Stimulated activated CD8-positive, alpha-beta memory T cell treated with anti-CD3 and anti-CD28 coated beads, Interleukin-4, amount 100 ng/mL, for 4 hours (primary cell): ENCODE measurements around the gene INTS4.
"Not testable (repeated sequence)": the region's sequence is repeated elsewhere in the genome, so short reads cannot be mapped to it uniquely, and the experiment has no call there.

Experiments used
- DNase-seq, 2 donors: peaks; one replicate each; pipeline ENCODE4 v3.0.0-alpha.2; 2020; ENCODE audit warnings: low read depth in 2 of 2, low spot score in 1 of 2

INTS4 gene

DNA sequence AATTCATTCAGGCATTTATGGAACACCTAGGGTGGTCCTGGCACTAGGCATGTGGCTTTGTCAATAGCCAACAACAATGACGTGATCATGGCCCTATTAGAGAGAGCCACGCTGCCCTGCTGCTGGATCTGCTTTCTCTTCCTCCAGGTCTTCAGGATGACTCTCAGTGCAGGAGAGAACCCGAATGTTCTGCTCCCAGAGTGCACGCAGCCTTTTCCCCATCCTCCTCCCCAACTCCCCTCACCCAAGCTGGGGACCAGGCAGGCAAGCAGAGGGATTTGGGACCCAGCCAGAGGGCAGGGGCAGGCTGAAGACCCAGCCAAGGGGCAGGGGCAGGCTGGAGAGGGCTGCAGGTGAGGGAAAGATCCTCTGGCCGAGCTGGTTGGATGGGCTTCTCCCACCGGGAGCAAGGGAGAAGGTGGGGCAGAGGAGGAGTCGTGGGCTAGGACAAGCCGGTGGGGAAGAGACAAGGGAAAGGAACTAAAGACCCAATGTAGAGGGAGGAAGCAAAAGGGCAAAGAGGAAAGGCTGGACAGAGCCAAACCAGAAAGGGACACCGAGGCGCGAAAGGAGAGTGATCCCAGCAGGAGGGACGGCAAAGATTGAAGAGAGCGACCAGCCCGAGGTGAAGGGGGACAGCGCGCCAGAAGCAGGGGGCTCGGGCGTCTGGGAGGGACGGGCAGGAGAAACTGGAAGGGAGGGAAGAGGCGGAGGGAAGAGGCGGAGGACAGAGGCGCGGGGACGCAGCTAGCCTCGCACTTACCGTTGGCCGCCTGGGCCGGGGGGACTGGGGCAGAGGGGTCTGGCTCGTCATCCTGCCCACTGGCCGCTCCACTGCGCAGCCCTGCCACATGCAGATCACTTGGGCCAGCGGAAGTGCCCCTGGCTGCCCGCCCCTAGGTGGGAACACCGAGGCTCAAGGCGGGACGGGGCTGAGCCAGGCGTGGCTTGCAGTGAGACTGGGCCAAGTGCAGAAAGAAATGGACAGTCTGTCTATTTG, 28.2 kb upstream of the INTS4 start, which contains the start of gene KCTD14:
Gene KCTD14, minus strand, starts transcription at position 880 of the 1,000 bp plus-strand sequence. Its CDS starts 27 bp downstream, at position 853.
- DNase-seq, result no peak

DNA sequence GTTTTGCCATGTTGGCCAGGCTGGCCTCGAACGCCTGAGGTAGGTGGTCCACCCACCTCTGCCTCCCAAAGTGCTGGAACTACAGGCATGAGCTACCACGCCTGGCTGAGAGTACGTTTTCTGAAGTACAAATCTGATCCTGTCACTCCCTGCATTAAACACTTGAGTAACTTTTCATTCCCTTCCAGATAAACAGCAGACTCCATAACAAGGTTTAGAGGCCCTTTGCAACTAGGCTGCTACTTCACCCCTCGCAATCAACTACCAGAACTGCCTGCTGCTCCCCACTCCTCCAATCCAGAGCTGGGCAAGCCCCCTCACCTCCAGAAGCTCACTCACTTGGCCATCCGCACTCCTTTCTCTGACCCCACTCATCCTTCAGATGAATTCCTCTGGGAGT, 27.1 kb upstream of the INTS4 start:
- no peak for DNase-seq

DNA sequence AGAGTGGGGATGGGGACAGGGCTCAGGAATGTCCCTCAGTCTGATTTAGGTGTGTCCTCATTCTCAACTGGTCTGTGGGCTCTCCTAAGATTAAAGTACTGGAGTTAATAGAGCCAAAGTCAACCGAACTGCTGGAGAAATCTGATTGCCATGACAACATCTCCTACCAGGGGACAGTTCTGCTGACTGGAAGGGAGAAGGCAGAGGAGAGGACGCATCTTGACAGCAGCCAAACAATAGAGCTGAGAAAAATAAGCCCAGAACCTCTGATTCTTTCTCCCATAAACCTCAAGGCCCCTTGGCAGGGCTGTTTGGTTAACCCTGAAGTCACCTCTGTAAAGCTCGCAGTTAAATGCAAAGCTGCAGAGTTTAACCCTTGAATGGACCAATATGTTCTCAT, 25.8 kb upstream of the INTS4 start:
- no peak for DNase-seq

DNA sequence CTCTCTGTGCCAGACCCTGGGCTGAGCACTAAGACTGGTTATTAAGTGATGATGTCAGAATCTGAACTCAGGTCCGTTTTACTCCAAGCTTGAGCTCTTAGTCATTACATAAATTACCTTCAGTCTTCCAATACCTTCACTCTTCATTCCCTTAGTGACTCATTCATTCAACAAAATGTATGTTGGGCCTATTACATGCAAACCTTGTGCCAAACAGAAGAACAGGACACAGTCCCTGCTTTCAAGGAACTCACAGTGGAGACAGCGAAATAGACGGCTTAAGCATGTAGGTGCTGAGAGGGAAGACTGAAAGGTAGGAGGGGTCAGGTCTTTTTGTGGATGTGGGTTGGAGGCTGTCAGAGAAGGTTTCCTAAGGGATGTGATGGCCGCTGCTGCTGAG, 25.3 kb upstream of the INTS4 start:
- DNase-seq, result no peak

DNA sequence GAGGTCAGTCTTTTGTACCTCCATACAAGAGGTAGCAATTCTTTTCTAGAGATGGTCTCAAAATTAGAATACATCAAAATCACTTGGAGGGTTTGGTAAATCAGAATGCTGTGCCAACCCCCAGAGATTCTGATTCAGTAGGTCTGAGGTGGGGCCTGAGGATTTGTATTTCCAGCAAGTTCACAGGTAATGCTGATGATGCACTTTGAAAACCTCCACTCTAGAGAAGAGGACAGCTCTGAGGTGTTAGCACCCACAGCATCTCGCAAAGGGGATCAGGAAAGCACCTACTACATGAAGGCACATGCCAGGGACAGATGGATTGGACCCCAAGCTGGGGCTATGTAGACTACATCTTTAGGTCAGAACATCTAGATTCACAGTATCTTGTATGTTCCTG, 21.4 kb upstream of the INTS4 start:
- DNase-seq, result no peak

DNA sequence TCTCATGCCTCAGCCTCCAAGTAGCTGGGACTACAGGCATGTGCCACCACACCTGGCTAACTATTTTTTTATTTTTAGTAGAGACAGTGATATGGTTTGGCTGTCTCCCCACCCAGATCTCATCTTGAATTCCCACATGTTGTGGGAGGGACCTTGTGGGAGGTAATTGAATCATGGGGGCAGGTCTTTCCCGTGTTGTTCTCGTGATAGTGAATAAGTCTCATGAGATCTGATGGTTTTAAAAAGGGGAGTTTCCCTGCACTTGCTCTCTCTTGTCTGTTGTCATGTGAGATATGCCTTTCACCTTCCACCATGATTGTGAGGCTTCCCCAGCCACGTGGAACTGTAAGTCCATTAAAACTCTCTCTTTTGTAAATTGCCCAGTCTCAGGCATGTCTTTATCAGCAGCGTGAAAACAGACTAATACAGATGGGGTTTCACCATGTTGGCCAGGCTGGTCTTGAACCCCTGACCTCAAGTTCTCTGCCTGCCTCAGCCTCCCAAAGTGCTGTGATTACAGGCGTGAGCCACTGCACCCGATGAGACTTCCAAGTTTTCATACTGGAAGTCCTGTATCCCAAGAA, 20.6 kb upstream of the INTS4 start:
- not testable (repeated sequence) for DNase-seq

DNA sequence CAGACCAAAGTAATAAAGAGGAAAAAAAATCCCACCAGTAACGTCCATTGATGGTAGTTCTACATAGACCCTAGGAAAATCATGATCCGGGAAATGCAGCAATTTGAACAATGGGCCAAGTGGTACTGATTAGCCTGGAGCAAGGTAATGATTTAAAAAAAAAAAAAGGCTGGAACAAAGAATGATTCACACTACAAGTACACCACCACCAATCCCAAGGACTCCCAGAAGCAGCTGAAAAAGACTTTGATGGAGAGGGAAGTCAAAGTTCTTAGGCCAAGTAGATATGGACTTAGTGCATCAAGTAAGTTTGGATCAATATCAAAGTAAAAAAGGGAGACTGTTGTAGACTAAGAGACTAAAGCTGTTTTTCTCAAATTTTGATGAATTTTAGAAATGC, 16.8 kb upstream of the INTS4 start:
- DNase-seq, result no peak

DNA sequence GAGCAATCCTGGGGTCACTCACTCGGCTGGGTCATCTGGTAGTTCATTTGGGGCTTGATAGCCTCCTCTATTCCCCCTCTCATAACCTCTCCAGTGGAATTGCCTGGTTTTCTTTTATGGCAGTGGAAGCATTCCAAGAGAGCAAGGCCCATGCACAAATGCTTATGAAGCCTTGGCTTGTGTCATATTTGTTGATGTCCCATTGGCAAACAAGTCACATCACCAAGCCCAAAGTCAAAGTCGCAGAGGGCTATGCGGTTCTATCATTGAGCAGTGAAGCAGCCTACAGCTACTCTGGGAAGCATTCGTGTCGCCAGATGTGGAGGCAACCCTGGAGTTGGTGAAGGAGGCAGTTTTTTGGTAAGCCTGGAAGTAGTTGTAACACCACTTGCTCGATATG, 16.3 kb upstream of the INTS4 start:
- no peak for DNase-seq

DNA sequence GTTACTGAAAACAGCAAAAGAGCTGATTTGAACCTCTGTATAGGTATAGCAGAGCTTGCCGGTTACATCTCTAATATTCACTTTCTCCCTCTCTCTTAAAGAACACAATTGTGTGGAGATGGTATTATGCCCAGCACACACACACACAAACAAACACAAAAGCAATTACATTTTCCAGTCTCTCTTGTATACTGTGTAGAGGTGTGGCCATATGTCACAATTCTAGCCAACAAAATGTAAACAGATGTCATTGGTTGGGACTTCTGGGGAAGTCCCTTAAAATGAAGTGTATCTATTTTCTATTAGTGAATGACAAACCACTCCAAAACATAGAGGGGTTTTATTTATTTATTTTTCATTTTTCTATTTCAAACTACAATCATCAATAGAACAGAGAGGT, 15.8 kb upstream of the INTS4 start:
- no peak for DNase-seq

DNA sequence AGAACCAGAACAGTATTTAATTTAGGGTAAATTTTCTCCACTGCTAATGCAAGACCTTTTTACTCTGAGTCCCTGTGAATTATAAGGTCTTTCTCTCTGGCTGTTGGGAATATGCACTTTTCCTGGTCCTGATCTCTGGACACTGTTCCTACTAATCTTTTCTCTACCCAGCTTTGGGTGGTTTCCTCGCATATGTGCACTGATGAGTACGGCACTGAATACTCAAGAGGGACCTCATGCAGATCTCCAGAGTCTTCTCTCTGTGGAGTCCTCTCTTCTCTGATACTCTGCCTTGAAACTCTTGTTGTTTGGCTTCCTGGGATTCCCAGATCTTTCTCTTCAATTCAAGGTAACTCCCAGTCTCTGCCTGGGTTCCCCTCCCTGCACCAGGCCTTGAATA, 14.6 kb upstream of the INTS4 start:
- DNase-seq, result no peak

DNA sequence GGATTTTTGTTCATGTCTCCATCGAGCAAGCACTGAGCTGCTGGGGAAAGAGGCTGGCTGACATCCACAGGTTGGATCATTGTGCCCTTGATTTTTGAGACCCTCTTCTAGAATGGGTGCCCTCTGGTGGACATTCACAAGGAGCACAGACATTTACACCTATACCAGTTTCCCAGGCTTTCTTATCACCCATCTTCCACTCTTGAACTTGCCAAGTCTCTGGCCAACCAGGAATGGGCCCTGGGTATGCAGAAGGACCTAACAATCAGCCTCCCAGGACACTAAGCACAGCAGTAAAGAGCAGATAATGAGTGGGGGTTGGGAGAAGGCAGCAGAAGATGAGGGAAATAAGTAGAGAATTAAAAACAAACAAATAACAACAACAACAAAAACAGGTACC, 5.7 kb upstream of the INTS4 start:
- DNase-seq, result peak in 1 of 2 donors; percentile 7

DNA sequence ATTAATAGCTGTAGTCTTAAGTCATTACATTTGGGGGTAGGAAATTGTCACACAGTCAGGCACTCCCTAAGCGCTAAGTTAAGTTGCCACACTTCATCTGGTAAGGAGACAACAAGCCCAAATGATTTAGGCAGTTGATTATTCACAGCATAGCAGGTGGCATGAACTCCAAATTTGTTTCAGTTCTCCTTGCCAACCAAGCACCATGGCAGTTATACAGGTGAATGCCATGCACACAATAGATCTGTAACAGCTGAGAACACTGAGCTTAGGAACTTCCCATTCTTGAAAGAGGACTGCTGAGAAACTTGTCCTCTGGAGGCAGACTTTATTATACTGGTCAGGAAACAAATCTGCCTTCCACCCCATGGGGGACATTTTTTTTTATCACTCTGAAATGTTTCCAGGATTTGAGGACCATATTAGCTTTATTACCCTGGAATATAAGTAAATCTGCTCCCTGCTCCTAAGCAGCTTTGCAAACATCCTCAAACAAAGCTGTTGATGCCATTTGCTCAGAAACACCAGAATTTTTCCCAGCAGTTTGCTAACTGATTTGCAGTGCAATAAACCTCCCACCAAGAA, 5.1 kb upstream of the INTS4 start:
- DNase-seq, result no peak

DNA sequence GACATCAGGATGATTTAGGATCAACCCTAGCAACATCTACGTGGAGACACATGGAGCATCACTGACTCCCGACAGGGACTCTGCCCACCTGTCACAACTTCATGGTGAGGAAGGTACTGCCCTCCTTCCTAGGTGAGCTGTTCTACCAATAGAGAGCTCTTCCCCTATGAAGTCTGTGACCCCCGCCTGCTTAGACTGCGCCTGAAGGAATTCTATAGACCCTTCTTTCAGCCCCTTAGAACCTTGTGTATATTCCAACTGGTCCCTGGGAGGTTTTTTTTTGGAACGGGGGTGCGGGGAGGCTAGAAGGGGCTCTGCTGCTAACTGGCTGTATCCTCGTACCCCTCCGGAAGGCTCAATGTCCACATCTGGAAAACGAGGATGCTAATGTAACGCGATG, 566 bp downstream of the INTS4 start:
- no peak for DNase-seq

DNA sequence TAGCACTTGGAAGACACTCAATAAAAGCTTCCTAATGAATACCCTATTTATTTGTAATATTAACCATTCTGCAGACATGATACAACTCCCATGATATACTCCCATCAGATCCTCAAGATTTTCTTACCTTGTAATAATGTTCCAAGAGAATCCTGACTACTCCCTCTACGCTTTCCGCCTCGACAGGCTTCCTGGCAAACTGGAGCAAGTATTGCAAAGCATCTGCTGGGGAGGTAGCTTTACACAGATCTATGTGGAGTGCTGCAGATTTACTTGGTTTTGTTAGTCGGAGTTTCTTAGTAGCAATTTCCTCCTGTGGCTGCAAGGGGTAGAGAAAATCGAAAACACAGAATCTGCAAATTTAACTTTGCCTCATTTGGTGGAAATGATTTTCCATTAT, 3.5 kb downstream of the INTS4 start:
- no peak for DNase-seq

DNA sequence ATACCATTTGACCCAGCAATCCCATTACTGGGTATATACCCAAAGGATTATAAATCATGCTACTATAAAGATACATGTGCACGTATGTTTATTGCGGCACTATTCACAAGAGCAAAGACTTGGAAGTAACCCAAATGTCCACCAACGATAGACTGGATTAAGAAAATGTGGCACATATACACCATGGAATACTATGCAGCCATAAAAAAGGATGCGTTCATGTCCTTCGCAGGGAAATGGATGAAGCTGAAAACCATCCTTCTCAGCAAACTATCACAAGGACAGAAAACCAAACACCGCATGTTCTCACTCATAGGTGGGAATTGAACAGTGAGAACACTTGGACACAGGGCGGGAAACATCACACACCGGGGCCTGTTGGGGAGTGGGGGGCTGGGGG, 8.0 kb downstream of the INTS4 start:
- DNase-seq, result not testable (repeated sequence)

DNA sequence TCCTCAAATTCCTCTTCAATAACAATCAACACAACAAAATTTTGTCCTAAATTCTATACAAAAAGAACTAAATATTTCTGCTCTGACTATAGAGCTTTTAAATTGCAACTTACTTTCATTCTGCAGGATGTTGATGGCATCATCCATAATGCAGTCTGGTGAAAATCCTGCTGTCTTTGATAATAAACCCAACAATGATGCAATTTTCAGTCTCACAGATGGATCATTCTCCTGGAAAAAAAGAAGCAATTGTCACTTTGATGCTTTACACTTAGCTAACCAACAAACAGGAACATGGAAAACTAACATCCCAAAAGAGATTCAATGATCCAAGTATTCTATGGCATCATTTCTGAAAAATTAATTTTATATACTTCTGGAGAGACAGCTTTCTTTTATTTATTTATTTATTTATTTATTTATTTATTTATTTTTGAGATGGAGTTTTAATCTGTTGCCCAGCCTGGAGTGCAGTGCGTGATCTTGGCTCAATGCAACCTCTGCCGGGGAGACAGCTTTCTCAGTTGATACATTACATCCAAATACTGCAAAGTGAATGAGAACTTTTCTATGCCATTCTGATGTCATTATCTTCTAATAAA, 13.0 kb downstream of the INTS4 start:
- no peak for DNase-seq

DNA sequence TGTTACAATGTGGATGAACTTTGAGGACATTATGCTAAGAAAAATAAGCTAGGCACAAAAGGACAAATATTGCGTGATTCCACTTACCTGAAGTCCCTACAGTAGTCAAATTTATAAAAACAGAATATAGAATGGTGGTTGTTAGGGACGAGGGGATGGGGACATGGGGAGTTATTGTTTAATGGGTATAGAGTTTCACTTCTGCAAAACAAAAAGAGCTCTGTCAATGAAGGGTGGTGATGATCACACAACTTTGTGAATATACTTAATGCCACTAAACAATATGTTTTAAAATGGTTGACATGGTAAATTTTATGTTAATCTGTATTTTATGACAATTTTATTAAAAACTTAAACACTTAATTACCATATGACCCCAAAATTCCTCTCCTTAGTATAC, 26.1 kb downstream of the INTS4 start:
- DNase-seq, result no peak

DNA sequence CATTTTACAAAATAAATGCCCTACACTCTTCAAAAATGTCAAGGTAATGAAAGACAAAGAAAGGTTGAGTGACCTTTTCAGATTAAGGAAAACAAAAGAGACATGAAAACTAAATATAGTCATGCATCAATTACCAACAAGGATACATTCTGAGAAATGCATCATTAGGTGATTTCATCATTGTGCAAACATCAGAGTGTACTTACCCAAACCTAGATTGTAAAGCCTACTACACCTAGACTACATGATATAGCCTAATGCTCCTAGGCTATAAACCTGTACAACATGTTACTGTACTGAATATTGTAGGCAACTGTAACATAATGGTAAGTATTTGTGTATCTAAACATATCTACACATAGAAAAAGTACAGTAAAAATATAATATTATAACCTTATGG, 26.7 kb downstream of the INTS4 start:
- no peak for DNase-seq

DNA sequence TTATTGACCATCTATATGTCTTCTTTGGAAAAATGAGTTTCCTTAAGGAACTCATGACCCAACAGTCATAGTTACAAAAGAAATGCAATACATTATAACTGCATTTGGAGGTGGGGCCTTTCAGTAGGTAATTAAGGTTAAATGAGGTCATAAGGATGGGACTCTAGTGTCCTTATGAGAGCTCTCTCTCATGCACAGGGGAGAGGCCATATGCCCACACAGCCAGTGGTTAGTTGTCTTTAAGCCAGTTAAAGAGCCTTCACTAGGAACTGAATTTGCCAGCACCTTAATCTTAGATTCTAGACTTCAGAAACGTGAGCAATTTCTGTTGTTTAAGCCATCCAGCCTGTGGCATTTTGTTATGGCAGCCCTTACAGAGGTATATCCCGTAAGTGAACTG, 27.3 kb downstream of the INTS4 start:
- no peak for DNase-seq

DNA sequence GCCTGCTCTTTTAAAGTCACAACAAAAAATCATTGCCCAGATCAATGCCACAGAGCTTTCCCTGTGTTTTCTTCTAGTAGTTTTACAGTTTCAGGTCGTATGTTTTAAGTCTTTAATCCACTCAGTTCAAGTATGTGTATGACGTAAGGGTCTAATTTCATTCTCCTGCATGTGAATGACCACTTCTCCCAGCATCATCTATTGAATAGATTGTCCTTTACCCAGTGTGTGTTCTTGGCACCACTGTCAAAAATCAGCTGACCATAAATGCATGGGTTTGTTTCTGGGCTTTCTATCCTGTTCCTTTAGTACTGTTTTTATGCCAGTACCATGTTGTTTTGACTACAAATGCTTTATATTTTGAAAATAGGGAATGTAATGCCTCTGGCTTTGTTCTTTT, 28.1 kb downstream of the INTS4 start:
- no peak for DNase-seq

DNA sequence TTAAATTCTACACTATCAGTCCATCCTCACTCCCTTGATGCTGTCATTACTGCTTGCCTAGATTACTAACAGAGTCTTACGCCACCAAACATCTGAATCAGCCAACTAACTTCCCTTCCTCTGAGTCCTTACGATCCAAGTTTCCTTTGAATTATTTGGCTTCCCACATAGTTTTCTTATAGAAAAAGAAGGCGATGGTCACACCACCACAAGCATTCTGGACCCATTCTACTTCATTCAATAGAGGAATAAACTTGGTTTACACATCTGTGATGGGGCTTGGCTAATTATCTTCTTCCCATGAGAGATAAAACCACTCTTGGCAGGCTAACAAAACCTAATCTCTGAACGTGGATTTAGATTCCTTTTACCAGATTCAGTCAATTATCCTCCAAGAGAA, 35.0 kb downstream of the INTS4 start:
- DNase-seq, result no peak
